GM19025 (cell line): ENCODE measurements around the gene DTWD2.
"Not testable (repeated sequence)": the region's sequence is repeated elsewhere in the genome, so short reads cannot be mapped to it uniquely, and the experiment has no call there.

Experiments used
- ATAC-seq: cut with Tn5 transposase; IDR thresholded peaks from one replicate; pipeline ENCODE4 v1.9.1; 2021; ENCODE audit warnings: mild to moderate bottlenecking, low read depth, moderate library complexity; ENCODE audit not compliant: unreplicated experiment

Gene DTWD2

DNA sequence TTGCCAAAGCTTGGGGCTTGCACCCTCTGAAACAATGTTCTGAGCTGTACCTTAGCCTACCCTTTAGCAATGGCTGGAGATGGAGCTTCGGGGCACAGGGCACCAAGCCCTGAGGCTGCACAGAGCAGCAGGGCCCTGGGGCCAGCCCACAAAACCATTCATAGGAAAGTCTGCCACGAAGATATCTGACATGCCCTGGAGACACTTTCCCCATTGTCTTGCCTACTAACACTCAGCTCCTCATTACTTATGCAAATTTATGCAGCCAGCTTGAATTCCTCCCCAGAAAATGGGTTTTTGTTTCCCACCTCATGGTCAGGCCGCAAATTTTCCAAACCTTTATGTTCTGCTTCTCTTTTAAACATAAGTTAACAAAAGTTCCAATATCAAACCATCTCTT is 105.7 kb downstream of the DTWD2 start:
- ATAC-seq = no peak

GRCh38 chr5:118876852-118877251 is 111.5 kb downstream of the DTWD2 start:
- ATAC-seq = not testable (repeated sequence)

GRCh38 chr5:118875131-118875530 is 113.2 kb downstream of the DTWD2 start:
- ATAC-seq = no peak

GRCh38 chr5:118873417-118873816 is 114.9 kb downstream of the DTWD2 start:
- no peak for ATAC-seq

- no peak for ATAC-seq
These were observed 125.0 kb downstream of the DTWD2 start for GRCh38 chr5:118863345-118863744.

DNA sequence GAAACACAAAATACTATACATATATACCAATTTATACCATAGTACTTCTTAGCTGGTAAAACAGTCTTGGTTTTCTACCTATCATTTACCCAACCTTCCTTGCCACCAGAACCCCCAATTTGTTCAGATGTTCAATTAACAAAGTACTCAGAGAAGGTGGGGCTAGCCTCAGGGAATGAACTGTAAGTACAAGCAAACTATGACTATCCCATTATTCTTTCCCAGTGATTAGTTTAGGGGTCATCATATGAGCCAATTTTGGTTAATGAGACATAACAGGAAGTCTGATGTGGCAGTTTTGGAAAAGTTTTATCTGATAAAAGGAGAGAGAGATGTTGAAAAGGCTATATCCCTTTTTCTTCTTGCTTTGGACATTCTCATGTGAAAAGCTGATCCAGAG is 125.8 kb downstream of the DTWD2 start:
- ATAC-seq = no peak

- no peak for ATAC-seq
These were observed 130.6 kb downstream of the DTWD2 start for GRCh38 chr5:118857700-118858099.

GRCh38 chr5:118854819-118855218 is 133.5 kb downstream of the DTWD2 start:
- no peak for ATAC-seq

DNA sequence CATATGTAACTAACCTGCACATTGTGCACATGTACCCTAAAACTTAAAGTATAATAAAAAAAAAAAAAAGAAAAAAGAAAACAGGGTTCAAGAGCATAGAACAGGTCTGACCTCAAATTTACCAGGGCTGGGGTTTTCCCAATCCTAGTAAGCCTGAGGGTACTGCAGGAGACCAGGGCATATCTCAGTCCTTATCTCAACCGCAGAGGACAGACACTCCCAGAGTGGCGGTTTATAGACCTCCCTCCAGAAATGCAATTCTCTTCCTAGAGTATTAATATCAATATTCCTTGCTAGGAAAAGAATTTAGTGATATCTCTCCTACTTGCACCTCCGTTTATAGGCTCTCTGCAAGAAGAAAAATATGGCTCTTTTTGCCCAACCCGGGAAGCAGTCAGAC is 136.6 kb downstream of the DTWD2 start:
- not testable (repeated sequence) for ATAC-seq

GRCh38 chr5:118849507-118849906 is 138.8 kb downstream of the DTWD2 start:
- ATAC-seq = not testable (repeated sequence)

GRCh38 chr5:118844351-118844750 is 144.0 kb downstream of the DTWD2 start:
- no peak for ATAC-seq

GRCh38 chr5:118834710-118835109 is 153.6 kb downstream of the DTWD2 start:
- no peak for ATAC-seq

DNA sequence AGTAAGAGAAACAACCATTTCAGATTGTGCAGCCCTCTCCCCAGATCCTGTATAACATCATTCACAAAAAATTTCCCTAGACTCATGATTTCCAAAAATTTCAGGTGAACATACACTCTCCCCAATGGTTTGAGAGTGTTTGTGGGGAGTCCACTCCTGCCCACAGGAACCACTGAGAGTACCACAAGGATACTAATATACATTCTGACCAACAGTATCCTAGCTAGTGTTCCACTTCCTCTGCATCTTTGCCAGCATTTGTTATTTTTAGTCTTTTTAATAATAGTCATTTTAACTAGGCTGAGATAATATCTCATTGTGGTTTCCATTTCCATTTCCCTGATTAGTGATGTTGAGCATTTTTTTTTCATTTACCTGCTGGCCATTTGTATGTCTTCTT is 155.4 kb downstream of the DTWD2 start:
- no peak for ATAC-seq

- ATAC-seq = no peak
These were observed 163.1 kb downstream of the DTWD2 start for GRCh38 chr5:118825226-118825625.

GRCh38 chr5:118818604-118819003 is 169.7 kb downstream of the DTWD2 start:
- no peak for ATAC-seq

DNA sequence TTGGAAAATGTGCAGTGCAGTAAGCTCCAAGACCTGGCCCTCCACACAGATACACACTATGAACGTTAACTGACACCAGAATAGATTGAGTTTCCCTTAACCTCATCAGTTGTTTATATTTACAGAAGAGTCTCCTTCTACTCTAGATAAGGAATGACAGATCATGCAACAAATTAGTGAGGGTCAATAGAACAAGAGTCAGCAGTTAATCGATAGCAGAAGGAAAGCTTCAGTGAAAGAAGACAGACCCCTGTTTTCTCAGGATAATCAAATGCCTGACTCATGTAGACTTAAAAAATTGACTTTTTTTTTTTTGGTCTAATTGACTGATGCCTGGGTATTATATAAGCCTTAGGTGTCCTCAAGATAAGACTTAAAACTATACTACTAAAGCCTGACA is 179.9 kb downstream of the DTWD2 start:
- ATAC-seq = no peak

GRCh38 chr5:118806571-118806970 is 181.8 kb downstream of the DTWD2 start:
- ATAC-seq = no peak

- no peak for ATAC-seq
These were observed 186.0 kb downstream of the DTWD2 start for GRCh38 chr5:118802335-118802734.

- ATAC-seq = no peak
These were observed 192.3 kb downstream of the DTWD2 start for GRCh38 chr5:118796081-118796480.

DNA sequence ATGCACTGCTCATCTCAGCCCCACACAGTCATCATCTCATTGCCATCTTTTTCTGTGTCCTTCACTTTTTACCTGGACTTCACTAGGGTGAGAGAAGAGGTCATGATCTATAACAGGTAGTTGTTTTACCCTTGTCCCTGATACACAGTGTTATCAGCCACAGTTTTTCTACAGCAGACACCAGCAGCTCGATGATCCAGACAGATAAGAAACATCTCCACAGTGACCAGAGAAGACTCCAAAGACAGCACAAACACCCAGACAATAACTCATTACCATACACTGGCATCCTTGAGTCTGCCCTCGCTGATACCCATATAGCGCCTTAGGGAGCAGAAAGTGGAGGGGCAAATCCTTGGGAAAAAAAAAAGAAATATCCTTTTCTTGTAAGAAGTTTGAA is 194.1 kb downstream of the DTWD2 start:
- ATAC-seq = no peak

GRCh38 chr5:118793652-118794051 is 194.7 kb downstream of the DTWD2 start:
- ATAC-seq = no peak

DNA sequence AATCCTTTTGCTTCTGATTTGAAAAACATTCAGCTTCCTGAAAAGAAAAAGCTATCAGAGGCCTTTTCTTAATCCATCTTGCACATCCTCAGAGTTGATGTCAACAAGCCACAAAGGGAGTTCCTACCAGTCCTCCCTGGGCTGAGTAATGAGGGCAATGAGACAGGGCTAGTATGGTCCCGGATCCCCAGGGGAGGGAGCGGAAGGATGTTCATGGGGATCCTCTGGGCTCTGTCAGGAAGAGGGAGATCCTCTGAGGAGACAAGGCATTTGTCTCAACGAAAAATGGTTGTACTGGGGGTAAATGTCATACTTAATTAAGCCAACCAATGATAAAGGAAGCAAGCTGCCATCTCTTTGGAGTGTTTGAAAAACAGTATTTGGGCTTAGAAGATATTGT is 195.3 kb downstream of the DTWD2 start:
- no peak for ATAC-seq
